GM18520 (cell line): ENCODE results near the gene NT5DC2.

ENCODE experiments used
- ATAC-seq: cut with Tn5 transposase; IDR thresholded peaks from one replicate; pipeline ENCODE4 v1.9.1; 2021; ENCODE audit not compliant: unreplicated experiment

The NT5DC2 gene

DNA sequence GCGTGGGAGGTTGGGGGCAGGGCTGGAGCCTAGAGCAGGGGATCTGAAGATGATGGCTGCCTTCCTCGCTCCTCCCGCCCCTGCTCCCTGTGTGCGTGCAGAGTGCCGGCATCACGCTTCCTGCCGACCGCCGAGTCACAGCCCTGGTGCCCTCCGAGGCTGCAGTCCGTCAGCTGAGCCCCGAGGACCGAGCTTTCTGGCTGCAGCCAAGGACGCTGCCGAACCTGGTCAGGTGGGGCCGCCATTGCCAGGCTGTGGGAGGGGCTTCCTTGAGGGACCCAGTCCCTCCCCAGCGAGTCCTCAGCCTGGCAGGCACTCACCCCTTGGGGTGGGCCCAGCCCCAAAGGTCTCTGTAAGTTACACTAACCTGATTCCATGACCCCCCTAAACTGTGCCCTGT is 20.9 kb downstream of the NT5DC2 start:
- ATAC-seq: no peak

GRCh38 chr3:52512105-52512504 is 21.6 kb downstream of the NT5DC2 start:
- ATAC-seq: no peak

DNA sequence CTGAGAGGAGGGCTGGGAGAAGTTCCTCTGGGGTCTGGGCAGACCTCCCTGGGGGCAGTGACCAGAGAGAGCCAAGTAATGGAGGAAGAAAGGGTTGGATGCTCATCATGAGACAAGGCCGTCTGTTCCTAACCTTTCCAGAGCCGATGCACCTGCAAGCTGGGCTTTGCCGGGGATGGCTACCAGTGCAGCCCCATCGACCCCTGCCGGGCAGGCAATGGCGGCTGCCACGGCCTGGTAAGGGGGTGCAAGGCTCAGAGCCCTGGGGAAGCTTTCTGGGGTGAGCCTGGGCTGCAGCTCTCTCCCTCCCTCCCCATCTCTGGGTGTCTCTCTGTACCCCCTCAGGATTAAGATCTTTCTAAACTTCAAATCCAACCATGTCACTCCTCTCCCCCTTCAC is 22.1 kb downstream of the NT5DC2 start:
- no peak for ATAC-seq

DNA sequence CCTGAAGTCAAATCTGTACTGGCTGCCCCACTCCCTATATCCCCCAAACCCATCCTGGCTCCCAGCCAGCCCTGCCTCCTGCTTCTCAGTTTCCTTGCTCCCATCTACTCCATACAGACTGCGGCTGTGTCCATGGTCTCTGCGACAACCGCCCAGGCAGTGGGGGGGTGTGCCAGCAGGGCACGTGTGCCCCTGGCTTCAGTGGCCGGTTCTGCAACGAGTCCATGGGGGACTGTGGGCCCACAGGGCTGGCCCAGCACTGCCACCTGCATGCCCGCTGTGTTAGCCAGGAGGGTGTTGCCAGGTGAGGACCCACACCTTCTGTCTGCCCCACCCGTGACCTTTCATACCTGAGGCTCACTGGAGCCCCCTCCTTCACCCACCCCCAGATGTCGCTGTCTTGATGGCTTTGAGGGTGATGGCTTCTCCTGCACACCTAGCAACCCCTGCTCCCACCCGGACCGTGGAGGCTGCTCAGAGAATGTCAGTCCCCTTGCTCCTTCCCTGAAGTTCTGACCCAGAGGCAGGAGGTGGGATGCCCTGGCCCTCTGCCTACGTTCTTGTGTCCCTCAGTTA is 23.8 kb downstream of the NT5DC2 start:
- no peak for ATAC-seq

- ATAC-seq: no peak
Measured at GRCh38 chr3:52507359-52507758, 26.3 kb downstream of the NT5DC2 start.

- no peak for ATAC-seq
Measured at GRCh38 chr3:52506266-52506966, 27.2 kb downstream of the NT5DC2 start.

- no peak for ATAC-seq
Measured at GRCh38 chr3:52504977-52505376, 28.7 kb downstream of the NT5DC2 start.

GRCh38 chr3:52503788-52504424 is 29.8 kb downstream of the NT5DC2 start:
- no peak for ATAC-seq

GRCh38 chr3:52502808-52503350 is 30.8 kb downstream of the NT5DC2 start:
- no peak for ATAC-seq

- ATAC-seq: no peak
Measured at GRCh38 chr3:52502001-52502400, 31.7 kb downstream of the NT5DC2 start.

- ATAC-seq: no peak
Measured at GRCh38 chr3:52501046-52501445, 32.6 kb downstream of the NT5DC2 start.

DNA sequence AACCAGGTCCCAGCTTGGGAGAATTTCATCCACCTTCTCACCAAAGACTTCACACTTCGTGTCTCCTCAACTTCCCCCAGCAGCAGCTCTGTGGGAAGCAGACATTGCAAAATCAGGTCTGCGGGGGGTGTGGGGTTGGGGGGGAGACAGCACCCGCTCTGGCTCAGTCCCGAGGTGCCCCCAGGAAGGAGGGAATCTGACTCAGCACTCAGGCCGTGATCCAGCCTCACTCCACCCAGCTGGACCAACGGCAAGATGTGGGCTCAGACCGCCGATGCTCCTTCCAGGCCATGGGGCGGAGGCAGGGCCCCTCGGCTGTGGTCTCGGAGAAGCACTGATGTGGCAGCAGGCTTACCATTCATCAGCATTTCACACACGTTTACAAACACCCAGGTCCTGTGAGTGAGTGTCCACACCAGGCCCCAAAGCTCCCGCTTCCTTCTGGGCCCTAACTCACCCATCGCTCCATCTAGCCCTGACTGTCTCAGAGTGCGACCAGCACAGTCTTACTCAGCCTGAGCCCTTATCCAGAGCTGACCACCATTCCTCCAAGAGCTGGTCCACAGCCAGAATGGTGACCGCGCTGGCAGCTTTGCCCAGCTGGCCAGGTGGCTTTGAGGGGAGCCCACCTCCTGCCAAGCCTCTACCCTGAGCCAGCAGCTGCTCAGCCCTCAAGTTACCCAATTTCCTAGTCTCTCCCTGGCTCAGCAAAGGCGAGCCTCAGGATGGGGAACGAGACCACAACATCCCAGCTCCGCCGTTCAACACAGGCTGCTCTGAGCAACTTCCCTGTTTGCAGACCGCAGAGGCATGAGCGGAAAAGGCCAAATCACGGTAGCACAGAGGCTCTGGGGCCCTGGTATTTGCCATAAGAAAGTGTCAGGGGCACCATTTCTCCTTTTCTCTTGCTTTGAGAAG is 35.3 kb downstream of the NT5DC2 start:
- no peak for ATAC-seq

DNA sequence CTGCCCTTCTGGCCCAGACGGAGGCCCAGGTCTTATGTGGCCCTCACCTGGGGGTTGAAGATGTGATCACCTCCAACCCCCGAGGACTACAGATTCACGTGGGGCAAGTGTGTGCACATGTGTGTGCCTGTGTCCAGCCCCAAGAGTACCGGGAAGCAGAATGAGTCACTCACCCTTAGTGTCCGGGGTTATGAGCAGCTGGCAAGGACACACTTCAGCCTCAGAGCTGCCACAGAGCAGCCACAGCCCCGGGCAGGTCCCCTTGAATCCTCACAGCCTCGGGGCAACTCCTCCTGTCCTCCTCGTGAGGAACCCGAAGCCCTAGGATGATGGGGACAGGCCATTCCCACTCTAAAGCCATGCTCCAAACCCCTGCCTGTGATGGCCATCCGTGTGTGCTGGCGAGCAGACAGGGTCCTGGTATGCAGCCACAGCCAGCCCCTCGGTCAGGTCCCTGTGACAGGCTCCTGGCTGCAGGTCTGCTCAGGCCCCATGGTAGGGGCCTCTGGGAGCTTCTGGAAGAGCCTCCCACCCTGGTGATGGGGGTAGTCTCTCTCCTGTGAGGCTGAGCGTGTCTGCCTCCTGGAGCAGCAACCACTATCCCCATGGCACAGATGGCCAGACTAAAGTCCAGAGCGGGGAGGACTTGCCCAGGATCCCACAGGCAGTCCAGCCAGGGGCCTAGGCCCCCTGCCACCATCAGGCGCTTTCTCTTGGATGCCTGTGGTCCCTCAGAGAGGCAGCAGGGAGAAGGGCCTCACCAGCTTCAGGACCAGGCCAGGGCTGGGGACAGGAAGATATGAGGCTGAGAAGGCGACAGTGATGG is 37.7 kb downstream of the NT5DC2 start:
- no peak for ATAC-seq

- no peak for ATAC-seq
Measured at GRCh38 chr3:52494886-52495495, 38.7 kb downstream of the NT5DC2 start, which contains the start of gene STAB1. Gene STAB1 (plus strand): TSS chr3:52495338. CDS start chr3:52495414, 76 bp downstream.

GRCh38 chr3:52494445-52494844 is 39.2 kb downstream of the NT5DC2 start:
- no peak for ATAC-seq

- ATAC-seq: no peak
Measured at GRCh38 chr3:52493232-52494017, 40.2 kb downstream of the NT5DC2 start.

GRCh38 chr3:52492059-52492458 is 41.6 kb downstream of the NT5DC2 start:
- ATAC-seq: no peak

DNA sequence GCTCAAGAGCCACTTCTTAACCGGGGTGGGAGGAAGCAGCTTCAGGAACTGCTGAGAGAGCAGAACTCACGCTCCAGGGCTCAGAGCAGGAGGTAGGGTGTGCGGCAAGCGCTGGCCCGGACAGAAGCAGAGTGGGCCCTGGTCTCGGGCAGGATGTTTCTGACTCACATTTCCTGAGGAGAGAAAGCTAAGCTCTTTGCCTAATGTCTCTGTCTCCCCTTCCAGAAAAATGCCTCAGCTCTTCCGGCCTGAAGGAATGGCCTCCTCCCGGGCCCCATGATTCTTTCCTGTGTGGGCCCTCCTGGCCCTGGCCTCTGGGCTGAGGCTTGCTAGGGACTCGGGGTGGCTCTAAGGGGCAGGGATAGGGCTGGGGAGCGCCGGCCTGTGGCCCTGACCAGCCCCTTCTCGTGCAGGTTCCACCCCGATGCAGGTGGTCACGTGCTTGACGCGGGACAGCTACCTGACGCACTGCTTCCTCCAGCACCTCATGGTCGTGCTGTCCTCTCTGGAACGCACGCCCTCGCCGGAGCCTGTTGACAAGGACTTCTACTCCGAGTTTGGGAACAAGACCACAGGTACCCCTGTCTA is 42.6 kb downstream of the NT5DC2 start:
- no peak for ATAC-seq
